ENCODE measurements around the gene AKIRIN2. TPM values are rescaled to one million over a fixed set of nuclear protein-coding genes. Genes with fewer than 3 reads are reported as not detected.

AKIRIN2 gene
- total and polyA plus RNA-seq, 2 of the 13 experiments (the other 11 are each of a cell fraction or from before 2014, with no cell fraction given): 15.6 to 23.4 TPM

GRCh38 chr6:87705070-87705691 lies 3.1 kb upstream of the AKIRIN2 start:
- H2AFZ ChIP-seq (ENCODE audit: low read length): peak overlapping the region; percentile 49
- no peaks in the 10 kb centered on the region for H3K9me3 ChIP-seq (ENCODE audit: low read length)
- DNase-seq (ENCODE audit: low spot score) (peak; percentile 76), FAIRE-seq (peak; percentile 85), ATAC-seq (peak; percentile 28)
- H3K4me2 ChIP-seq (ENCODE audit: low read depth, low read length): peak overlapping the region; percentile 64
- H3K4me3 ChIP-seq (replicated peaks in 1 of 3; ENCODE audit: insufficient read depth in 1 of 3, low read depth in 2 of 3, low read length in 3 of 3): no peak overlapping the region
- peak overlapping the region; percentile 42 for H3K27ac ChIP-seq (ENCODE audit: extremely low read length, insufficient read depth, low read length)
- H3K4me1 ChIP-seq (ENCODE audit: insufficient read depth, low read length): peaks cover 28% of the 10 kb centered on the region
- H3K27me3 ChIP-seq (ENCODE audit: control insufficient read depth in 1 of 2, insufficient read depth in 2 of 2, low read length in 2 of 2): no peaks in the 10 kb centered on the region; a peak in 1 of 5 replicates
- in situ Hi-C loops (cut with HindIII; ENCODE audit: extremely low pct_ligation_motif_present, low pct_unique_long_range_greater_than_20kb) (no loop called here), intact Hi-C loops (cut with micrococcal nuclease; ENCODE audit: unreplicated experiment) (no loop called here)
- CTCF ChIA-PET (ENCODE audit: low intra/inter-chr PET ratio, low total read pairs): no interaction called here
- H3K36me3 ChIP-seq (replicated peaks in 1 of 2; ENCODE audit: control insufficient read depth in 1 of 2, insufficient read depth in 2 of 2, low read length in 2 of 2): no peaks in the 10 kb centered on the region
- peaks cover 3% of the 10 kb centered on the region for H4K20me1 ChIP-seq (ENCODE audit: insufficient read depth, low read length)
- 24% methylated on average over 4 of the region's 4 CpGs for WGBS (ENCODE audit: low lambda C conversion rate)
- POLR2A ChIA-PET: interaction anchor here (0.6 to 1.5 kb wide), 4 partner anchors 9 to 183 kb away, joined by 3 to 5 read pairs (median 4); no protein-coding TSS in a partner anchor
- peaks cover 19% of the 10 kb centered on the region for H3K79me2 ChIP-seq (ENCODE audit: insufficient read depth, low read length)
- BruUV-seq (replicated peaks): no TSS peak
- peak overlapping the region; percentile 28; the same call in 1 of the 2 replicates for H3K9ac ChIP-seq (ENCODE audit: insufficient read depth, low read depth, low read length)
- TF ChIP-seq PAF1 (CRISPR knock-in tag; IDR thresholded peaks at IDR 0.05) (no peak), CREB1 (IDR thresholded peaks at IDR 0.05) (no peak), CREB1 (CRISPR knock-in tag; IDR thresholded peaks at IDR 0.05) (0 out of 2 replicates have a peak, but pooled peaks have one; percentile 5), EP300 (IDR thresholded peaks at IDR 0.05; ENCODE audit: low read depth in 2 of 2, low read length in 2 of 2) (peak in 1 of 2 experiments; percentile 27; a peak in 1 of 4 replicates), EP300 (CRISPR knock-in tag; IDR thresholded peaks at IDR 0.05; ENCODE audit: borderline replicate concordance) (no peak), XRCC5 (optimal IDR thresholded peaks at IDR 0.05; ENCODE audit: low read length) (peak; percentile 35), ARID5B (CRISPR knock-in tag; IDR thresholded peaks at IDR 0.05) (peak; percentile 45; the same call in 1 of the 2 replicates), TRAFD1 (CRISPR knock-in tag; IDR thresholded peaks at IDR 0.05; ENCODE audit: borderline replicate concordance) (no peak), ZNF687 (CRISPR knock-in tag; IDR thresholded peaks at IDR 0.05) (no peak), ZGPAT (CRISPR knock-in tag; IDR thresholded peaks at IDR 0.05) (0 out of 2 replicates have a peak, but pooled peaks have one; percentile 18), NR1H2 (CRISPR knock-in tag; IDR thresholded peaks at IDR 0.05; ENCODE audit: borderline replicate concordance, low read depth) (no peak), THAP11 (CRISPR knock-in tag; IDR thresholded peaks at IDR 0.05) (peak; percentile 31; the same call in 1 of the 2 replicates)
